Neuronal stem cell (in vitro differentiated cells): ENCODE results near the gene ENTPD6.

Source experiments
- DNase-seq: peaks from one replicate; pipeline ENCODE4 v3.0.0-alpha.2; 2013; ENCODE audit warnings: low spot score
- H2AFZ ChIP-seq: one replicate; pipeline ENCODE4 v1.6.1; 2013; ENCODE audit warnings: mild to moderate bottlenecking, low read length, inconsistent platforms
- H2AK5ac ChIP-seq: 2 replicates; pipeline ENCODE4 v1.6.1; 2013; ENCODE audit warnings: low read depth, mild to moderate bottlenecking, inconsistent platforms, low read length, moderate library complexity, mixed read lengths
- H2BK120ac ChIP-seq: 2 replicates; pipeline ENCODE4 v1.6.1; 2013; ENCODE audit warnings: low read depth, mild to moderate bottlenecking, inconsistent platforms, low read length, moderate library complexity, mixed read lengths
- H2BK12ac ChIP-seq: one replicate; pipeline ENCODE4 v1.6.1; 2013; ENCODE audit warnings: low read length, inconsistent platforms
- H2BK15ac ChIP-seq: 2 replicates; pipeline ENCODE4 v1.6.1; 2013; ENCODE audit warnings: mild to moderate bottlenecking, low read length, inconsistent platforms, mixed read lengths
- H2BK5ac ChIP-seq: one replicate; pipeline ENCODE4 v1.6.1; 2013; ENCODE audit warnings: inconsistent platforms, mild to moderate bottlenecking, low read length, moderate library complexity
- H3K14ac ChIP-seq: one replicate; pipeline ENCODE4 v1.6.1; 2013; ENCODE audit warnings: low read length, inconsistent platforms
- H3K18ac ChIP-seq: 2 replicates; pipeline ENCODE4 v1.6.1; 2013; ENCODE audit warnings: low read length, inconsistent platforms
- H3K23ac ChIP-seq: 2 replicates; pipeline ENCODE4 v1.6.1; 2013; ENCODE audit warnings: low read depth, mild to moderate bottlenecking, mixed read lengths, low read length, inconsistent platforms; ENCODE audit not compliant: poor library complexity
- H3K27ac ChIP-seq: replicated peaks from 3 replicates; pipeline ENCODE4 v1.5.1; 2013; ENCODE audit warnings: low read length, inconsistent platforms
- H3K27me3 ChIP-seq, 3 experiments: 2 replicates each; pipeline ENCODE4 v1.6.1; 2013; ENCODE audit warnings: low read length in 3 of 3, mild to moderate bottlenecking in 2 of 3, inconsistent platforms in 1 of 3, low read depth in 1 of 3, mixed read lengths in 1 of 3, moderate library complexity in 1 of 3; ENCODE audit not compliant: control insufficient read depth in 3 of 3, insufficient read depth in 3 of 3
- H3K36me3 ChIP-seq, 2 donors: replicated peaks in 1 of 2; 2 replicates each; pipeline ENCODE4 v1.6.1; 2013; ENCODE audit warnings: low read length in 2 of 2; ENCODE audit not compliant: control insufficient read depth in 2 of 2, insufficient read depth in 2 of 2
- H3K4ac ChIP-seq: 2 replicates; pipeline ENCODE4 v1.6.1; 2013; ENCODE audit warnings: inconsistent platforms, mild to moderate bottlenecking, low read length, moderate library complexity
- H3K4me1 ChIP-seq, 2 donors: 1 replicate in 1 of 2; 2 replicates in 1 of 2; pipeline ENCODE4 v1.6.1; 2013; ENCODE audit warnings: low read length in 2 of 2, low read depth in 1 of 2; ENCODE audit not compliant: control insufficient read depth in 2 of 2, insufficient read depth in 1 of 2
- H3K4me2 ChIP-seq: one replicate; pipeline ENCODE4 v1.6.1; 2013; ENCODE audit warnings: mild to moderate bottlenecking, low read length, inconsistent platforms; ENCODE audit not compliant: insufficient read depth, poor library complexity, severe bottlenecking
- H3K4me3 ChIP-seq, 2 donors: 2 replicates each; pipeline ENCODE4 v1.5.1; 2013; ENCODE audit warnings: low read length in 2 of 2, mild to moderate bottlenecking in 2 of 2, inconsistent platforms in 1 of 2, moderate library complexity in 1 of 2
- H3K79me1 ChIP-seq: one replicate; pipeline ENCODE4 v1.6.1; 2013; ENCODE audit warnings: low read depth, mild to moderate bottlenecking, inconsistent platforms, low read length, moderate library complexity
- H3K9ac ChIP-seq: one replicate; pipeline ENCODE4 v1.6.1; 2013; ENCODE audit warnings: mild to moderate bottlenecking, low read depth, low read length, inconsistent platforms; ENCODE audit not compliant: poor library complexity
- H3K9me3 ChIP-seq, 2 donors: replicated peaks in 1 of 2; 2 replicates each; pipeline versions ENCODE3 to v1.6.1; 2013; ENCODE audit warnings: low read length in 2 of 2, mild to moderate bottlenecking in 2 of 2, inconsistent platforms in 1 of 2, low read depth in 1 of 2, mixed read lengths in 1 of 2, moderate library complexity in 1 of 2; ENCODE audit not compliant: control insufficient read depth in 2 of 2, insufficient read depth in 1 of 2
- H4K8ac ChIP-seq: one replicate; pipeline ENCODE4 v1.6.1; 2013; ENCODE audit warnings: low read depth, mild to moderate bottlenecking, inconsistent platforms, low read length, moderate library complexity
- H4K91ac ChIP-seq: one replicate; pipeline ENCODE4 v1.6.1; 2013; ENCODE audit warnings: low read length, low read depth, mild to moderate bottlenecking, inconsistent platforms; ENCODE audit not compliant: poor library complexity
- WGBS, 2 donors: extraction: QIAGEN DNeasy Blood & Tissue Kit; methylation state at CpG; one replicate each; pipeline ENCODE4 v1.1.7; 2013; ENCODE audit warnings: missing lambda C conversion rate in 2 of 2, mixed read lengths in 1 of 2; ENCODE audit not compliant: insufficient read length in 2 of 2, insufficient replicate concordance in 1 of 2; ENCODE audit errors: extremely low coverage in 2 of 2; 5-methylcytosine and 5-hydroxymethylcytosine counted together

Gene ENTPD6

GRCh38 chr20:25223765-25224720 is 28.5 kb downstream of the ENTPD6 start:
- Histone ChIP-seq H2BK120ac (no peak overlapping the region), H3K4me3 (no peak overlapping the region), H3K4me1 (peaks cover 18% of the 10 kb centered on the region in 2 donors), H2BK12ac (no peak overlapping the region), H3K27ac (no peak overlapping the region), H2BK5ac (no peak overlapping the region), H3K4me2 (no peak overlapping the region), H3K36me3 (peaks cover 7 to 26% of the 10 kb centered on the region in 2 donors), H4K91ac (no peak overlapping the region), H2BK15ac (peak overlapping the region; percentile 44), H2AFZ (no peak overlapping the region), H3K23ac (peak overlapping the region; percentile 76), H3K27me3 (no peaks in the 10 kb centered on the region), H3K18ac (peak overlapping the region; percentile 12), H3K9me3 (no peaks in the 10 kb centered on the region), H3K9ac (peak overlapping the region; percentile 2), H3K14ac (peak overlapping the region; percentile 91), H4K8ac (no peak overlapping the region), H2AK5ac (peak overlapping the region; percentile 22), H3K4ac (no peak overlapping the region), H3K79me1 (no peaks in the 10 kb centered on the region)
- WGBS, 2 donors, result no CpG with 5 or more reads among the region's 24 CpGs
- no peak for DNase-seq

DNA sequence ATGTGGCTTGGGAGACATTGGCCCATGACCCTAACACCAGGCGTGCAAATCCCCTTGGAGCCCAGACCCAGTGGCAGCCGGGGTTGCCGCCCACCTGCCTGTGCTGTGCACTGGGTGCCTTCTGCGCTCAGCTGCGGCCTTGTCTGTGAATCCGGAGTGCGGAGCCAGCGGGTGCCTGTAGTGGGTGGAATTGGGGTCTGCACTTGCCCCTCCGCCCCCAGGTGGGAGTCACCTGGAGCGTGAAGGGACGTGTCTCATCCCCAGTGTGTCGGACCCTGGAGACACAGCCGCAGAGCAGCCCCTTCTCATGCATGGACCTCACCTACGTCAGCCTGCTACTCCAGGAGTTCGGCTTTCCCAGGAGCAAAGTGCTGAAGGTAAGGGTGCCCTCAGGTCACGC is 29.4 kb downstream of the ENTPD6 start:
- peak overlapping the region; percentile 33 for H3K18ac ChIP-seq
- no peaks in the 10 kb centered on the region for H3K9me3 ChIP-seq
- no peak overlapping the region for H2BK5ac ChIP-seq
- no CpG with 5 or more reads among the region's 16 CpGs for WGBS, 2 donors
- peaks cover 18% of the 10 kb centered on the region in 2 donors for H3K4me1 ChIP-seq
- H3K27me3 ChIP-seq, result no peaks in the 10 kb centered on the region
- H3K4ac ChIP-seq, result no peak overlapping the region
- no peak overlapping the region for H3K23ac ChIP-seq
- H3K4me2 ChIP-seq, result no peak overlapping the region
- no peak overlapping the region for H3K4me3 ChIP-seq
- no peak overlapping the region for H2BK120ac ChIP-seq
- no peak overlapping the region for H2BK15ac ChIP-seq
- no peak overlapping the region for H2BK12ac ChIP-seq
- H3K14ac ChIP-seq, result no peak overlapping the region
- H3K27ac ChIP-seq, result no peak overlapping the region
- H2AK5ac ChIP-seq, result no peak overlapping the region
- peaks cover 7 to 17% of the 10 kb centered on the region in 2 donors for H3K36me3 ChIP-seq
- no peak overlapping the region for H4K91ac ChIP-seq
- no peak overlapping the region for H2AFZ ChIP-seq
- H3K79me1 ChIP-seq, result no peaks in the 10 kb centered on the region
- DNase-seq, result no peak
- H4K8ac ChIP-seq, result no peak overlapping the region
- H3K9ac ChIP-seq, result no peak overlapping the region

DNA sequence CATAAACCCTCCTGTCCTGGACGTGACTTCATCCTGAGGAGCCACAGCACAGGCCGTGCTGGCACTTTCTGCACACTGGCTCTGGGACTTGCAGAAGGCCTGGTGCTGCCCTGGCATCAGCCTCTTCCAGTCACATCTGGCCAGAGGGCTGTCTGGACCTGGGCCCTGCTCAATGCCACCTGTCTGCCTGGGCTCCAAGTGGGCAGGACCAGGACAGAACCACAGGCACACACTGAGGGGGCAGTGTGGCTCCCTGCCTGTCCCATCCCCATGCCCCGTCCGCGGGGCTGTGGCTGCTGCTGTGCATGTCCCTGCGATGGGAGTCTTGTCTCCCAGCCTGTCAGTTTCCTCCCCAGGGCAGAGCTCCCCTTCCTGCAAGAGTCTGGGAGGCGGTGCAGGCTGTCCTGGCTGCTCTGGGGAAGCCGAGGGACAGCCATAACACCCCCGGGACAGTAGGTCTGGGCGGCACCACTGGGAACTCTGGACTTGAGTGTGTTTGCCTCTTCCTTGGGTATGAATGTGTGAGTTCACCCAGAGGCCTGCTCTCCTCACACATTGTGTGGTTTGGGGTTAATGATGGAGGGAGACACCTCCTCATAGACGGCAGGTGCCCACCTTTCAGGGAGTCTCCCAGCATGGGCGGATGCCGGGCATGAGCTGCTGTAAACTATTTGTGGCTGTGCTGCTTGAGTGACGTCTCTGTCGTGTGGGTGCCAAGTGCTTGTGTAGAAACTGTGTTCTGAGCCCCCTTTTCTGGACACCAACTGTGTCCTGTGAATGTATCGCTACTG is 30.3 kb downstream of the ENTPD6 start:
- H3K9me3 ChIP-seq, result no peaks in the 10 kb centered on the region
- peak overlapping the region; percentile 75 for H3K14ac ChIP-seq
- H3K4ac ChIP-seq, result no peak overlapping the region
- peaks cover 18% of the 10 kb centered on the region in 2 donors for H3K4me1 ChIP-seq
- no peak overlapping the region for H4K91ac ChIP-seq
- no peaks in the 10 kb centered on the region for H3K79me1 ChIP-seq
- no peak overlapping the region for H3K9ac ChIP-seq
- no peak overlapping the region for H4K8ac ChIP-seq
- H3K23ac ChIP-seq, result peak overlapping the region; percentile 59
- H3K27me3 ChIP-seq, result no peaks in the 10 kb centered on the region
- peak overlapping the region; percentile 78 for H3K18ac ChIP-seq
- peaks cover 4 to 12% of the 10 kb centered on the region in 2 donors for H3K36me3 ChIP-seq
- H2BK12ac ChIP-seq, result no peak overlapping the region
- no peak overlapping the region for H3K4me2 ChIP-seq
- peak overlapping the region; percentile 72 for H2AK5ac ChIP-seq
- no peak overlapping the region for H2BK15ac ChIP-seq
- H3K27ac ChIP-seq, result no peak overlapping the region
- no peak overlapping the region for H3K4me3 ChIP-seq
- no CpG with 5 or more reads among the region's 16 CpGs for WGBS, 2 donors
- H2BK120ac ChIP-seq, result no peak overlapping the region
- H2AFZ ChIP-seq, result no peak overlapping the region
- H2BK5ac ChIP-seq, result no peak overlapping the region
- DNase-seq, result no peak
